Esophagus (tissue), 2 donors: ENCODE data around the gene TMEM33. TPM values are rescaled to one million over a fixed set of nuclear protein-coding genes. Genes with fewer than 3 reads are reported as not detected.
A peak's percentile ranks its signal among the peaks of the same experiment; 100 is the strongest.

Experiments
- H3K27ac ChIP-seq, 2 donors: one replicate each; pipeline ENCODE4 v1.5.1; 2013; ENCODE audit warnings: low read depth in 2 of 2, mild to moderate bottlenecking in 2 of 2, inconsistent platforms in 1 of 2, low read length in 1 of 2, moderate library complexity in 1 of 2
- H3K27me3 ChIP-seq, 2 donors: one replicate each; pipeline ENCODE4 v1.6.1; 2013; ENCODE audit warnings: low read length in 2 of 2, control low read depth in 1 of 2, mild to moderate bottlenecking in 1 of 2; ENCODE audit not compliant: insufficient read depth in 2 of 2, control insufficient read depth in 1 of 2
- H3K36me3 ChIP-seq, 2 donors: one replicate each; pipeline ENCODE4 v1.6.1; 2013; ENCODE audit warnings: low read length in 1 of 2; ENCODE audit not compliant: control insufficient read depth in 2 of 2, insufficient read depth in 2 of 2
- H3K4me1 ChIP-seq, 2 donors: one replicate each; pipeline ENCODE4 v1.6.1; 2013; ENCODE audit warnings: low read length in 1 of 2; ENCODE audit not compliant: control insufficient read depth in 2 of 2, insufficient read depth in 2 of 2
- H3K4me3 ChIP-seq, 2 donors: one replicate each; pipeline ENCODE4 v1.5.1; 2013; ENCODE audit warnings: low read length in 2 of 2, mild to moderate bottlenecking in 2 of 2, low read depth in 1 of 2, moderate library complexity in 1 of 2
- H3K9me3 ChIP-seq, 2 donors: one replicate each; pipeline ENCODE4 v1.6.1; 2013; ENCODE audit warnings: mild to moderate bottlenecking in 2 of 2, low read depth in 1 of 2, low read length in 1 of 2, moderate library complexity in 1 of 2; ENCODE audit not compliant: control insufficient read depth in 2 of 2, insufficient read depth in 1 of 2
- WGBS, 2 donors: extraction: QIAGEN DNeasy Blood & Tissue Kit; methylation state at CpG; one replicate each; pipeline ENCODE4 v1.1.7; 2013; 5-methylcytosine and 5-hydroxymethylcytosine counted together
- polyA plus RNA-seq, 2 donors: library from polyadenylated mRNA; stranded (reverse); fragments of 200-250 nt; gene quantifications; one replicate each; pipeline ENCODE4 v1.2.3, GENCODE V29; 2013
- donor health status: healthy with polysubstance abuse.
- donor health status: Bipolar disorder and iron deficiency.

The TMEM33 gene
- 10 to 100 TPM; 10.9 to 21.0 TPM for polyA plus RNA-seq

GRCh38 chr4:41934901-41935651 lies at the start of gene TMEM33:
Gene TMEM33, plus strand, starts transcription at chr4:41935429. Its CDS starts 56 bp downstream, at chr4:41935485.
- Histone ChIP-seq H3K27me3 (no peaks in the 10 kb centered on the region), H3K4me3 (peak within 1 kb of the TSS; percentile 79 to 89), H3K4me1 (peaks cover 5 to 6% of the 10 kb centered on the region in 2 donors), H3K36me3 (no peaks in the 10 kb centered on the region), H3K27ac (peak within 1 kb of the TSS; percentile 85 to 87), H3K9me3 (no peaks in the 10 kb centered on the region)
- WGBS, 2 donors: 2% methylated on average over 43 to 49 of the region's 49 CpGs

- Histone ChIP-seq H3K27me3 (peaks cover 8 to 17% of the 10 kb centered on the region in 2 donors), H3K9me3 (no peaks in the 10 kb centered on the region), H3K4me3 (no peak overlapping the region), H3K36me3 (no peaks in the 10 kb centered on the region), H3K4me1 (peaks cover 3 to 10% of the 10 kb centered on the region in 2 donors), H3K27ac (no peak overlapping the region)
- WGBS, 2 donors: 77 to 80% methylated on average over 1 of the region's 1 CpG
These were observed 49.8 kb upstream of the TMEM33 start for GRCh38 chr4:41885456-41885855.

GRCh38 chr4:41887277-41887676 lies 48.0 kb upstream of the TMEM33 start:
- Histone ChIP-seq H3K36me3 (no peaks in the 10 kb centered on the region), H3K4me1 (peaks cover 0 to under 1% of the 10 kb centered on the region in 2 donors), H3K27me3 (peaks cover 3 to 5% of the 10 kb centered on the region in 2 donors), H3K9me3 (no peaks in the 10 kb centered on the region), H3K4me3 (no peak overlapping the region), H3K27ac (no peak overlapping the region)
- WGBS, 2 donors: 45 to 54% methylated on average over 2 of the region's 2 CpGs

DNA sequence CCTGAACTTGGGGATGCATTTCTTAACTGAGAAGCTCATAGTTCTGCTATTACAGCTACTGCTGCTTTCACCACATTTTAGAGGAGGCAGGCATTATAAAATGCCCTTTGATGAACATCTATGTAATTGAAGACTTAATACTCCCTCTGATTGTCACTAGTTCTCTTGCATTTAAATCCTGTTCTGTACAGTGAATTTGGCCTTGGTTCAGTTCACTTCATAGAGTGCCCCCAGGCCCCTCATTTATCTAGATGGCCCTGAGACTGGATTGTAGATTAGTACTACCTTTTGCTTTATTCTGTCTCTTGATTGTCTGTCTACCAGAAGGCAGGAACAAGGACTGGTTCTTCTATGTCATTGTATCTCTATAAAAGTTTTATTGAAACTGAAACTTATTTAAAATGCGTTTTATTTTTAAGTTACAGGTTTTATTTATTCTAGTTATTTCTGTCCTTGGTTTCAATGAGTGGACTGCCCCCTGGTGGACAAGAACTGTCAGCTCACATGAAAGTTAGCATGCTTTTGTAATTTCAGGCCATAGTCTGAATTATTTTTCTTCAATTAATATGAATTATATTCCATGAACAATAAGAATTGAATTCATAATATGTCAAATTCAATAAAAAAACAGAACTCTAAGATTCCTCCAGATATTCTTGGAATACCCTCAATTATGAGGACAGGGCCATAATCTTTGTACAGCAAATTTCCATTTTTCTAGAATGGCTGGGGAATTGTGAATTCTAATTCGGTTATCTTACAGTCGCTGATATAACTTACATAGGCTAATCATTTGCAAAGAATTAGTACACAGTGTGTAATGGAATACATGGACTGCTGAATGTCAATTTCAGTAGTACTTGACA lies 47.2 kb upstream of the TMEM33 start:
- H3K4me3 ChIP-seq: no peak overlapping the region
- H3K27ac ChIP-seq: no peak overlapping the region
- H3K36me3 ChIP-seq: no peaks in the 10 kb centered on the region
- H3K9me3 ChIP-seq: no peaks in the 10 kb centered on the region
- no peaks in the 10 kb centered on the region for H3K4me1 ChIP-seq
- WGBS, 2 donors: 15 to 17% methylated on average over 3 of the region's 3 CpGs
- peaks cover 3 to 4% of the 10 kb centered on the region in 2 donors for H3K27me3 ChIP-seq

DNA sequence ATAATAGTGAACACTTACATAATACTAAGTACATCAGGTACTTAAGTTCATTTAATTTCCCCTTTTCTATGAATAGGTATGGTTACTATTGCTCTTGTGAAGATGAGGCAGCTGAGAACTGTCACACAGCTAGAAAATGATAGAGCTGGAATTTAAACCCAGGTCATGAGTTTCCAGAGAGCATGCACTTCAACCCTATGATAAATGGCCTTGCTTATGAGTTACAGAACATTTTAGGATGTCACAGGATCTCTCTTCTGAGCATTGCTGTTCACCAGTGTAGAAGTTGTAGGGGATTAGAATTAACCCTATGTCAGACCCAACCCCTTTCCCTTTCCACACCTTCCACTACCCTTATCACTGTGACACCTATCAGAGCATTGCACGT lies 46.5 kb upstream of the TMEM33 start:
- Histone ChIP-seq H3K27me3 (peaks cover 3 to 4% of the 10 kb centered on the region in 2 donors), H3K4me1 (no peaks in the 10 kb centered on the region), H3K9me3 (no peaks in the 10 kb centered on the region), H3K36me3 (no peaks in the 10 kb centered on the region), H3K4me3 (no peak overlapping the region), H3K27ac (no peak overlapping the region)
- 80 to 97% methylated on average over 1 of the region's 1 CpG for WGBS, 2 donors

DNA sequence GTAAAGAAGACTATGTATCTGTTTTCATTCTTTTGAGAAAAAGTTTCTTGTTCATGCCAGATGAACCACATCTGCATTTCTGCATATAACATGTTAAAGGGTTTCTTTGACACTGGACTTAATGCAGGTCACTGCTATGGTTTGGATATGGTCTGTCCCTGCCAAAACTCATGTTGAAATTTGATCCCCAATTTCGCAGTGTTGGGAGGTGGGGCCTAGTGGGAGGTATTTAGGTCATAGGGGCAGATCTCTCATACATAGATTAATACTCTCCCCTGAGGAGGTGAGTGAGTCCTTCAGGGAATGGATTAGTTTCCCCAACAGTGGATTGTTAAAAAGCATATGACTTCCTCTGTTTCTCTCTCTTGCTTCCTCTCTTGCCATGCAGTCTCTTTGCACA lies 45.9 kb upstream of the TMEM33 start:
- Histone ChIP-seq H3K4me1 (no peaks in the 10 kb centered on the region), H3K36me3 (no peaks in the 10 kb centered on the region), H3K4me3 (no peak overlapping the region), H3K9me3 (no peaks in the 10 kb centered on the region), H3K27ac (no peak overlapping the region), H3K27me3 (peaks cover 0 to 4% of the 10 kb centered on the region in 2 donors)
- WGBS, 2 donors: 25 to 26% methylated on average over 1 of the region's 1 CpG

DNA sequence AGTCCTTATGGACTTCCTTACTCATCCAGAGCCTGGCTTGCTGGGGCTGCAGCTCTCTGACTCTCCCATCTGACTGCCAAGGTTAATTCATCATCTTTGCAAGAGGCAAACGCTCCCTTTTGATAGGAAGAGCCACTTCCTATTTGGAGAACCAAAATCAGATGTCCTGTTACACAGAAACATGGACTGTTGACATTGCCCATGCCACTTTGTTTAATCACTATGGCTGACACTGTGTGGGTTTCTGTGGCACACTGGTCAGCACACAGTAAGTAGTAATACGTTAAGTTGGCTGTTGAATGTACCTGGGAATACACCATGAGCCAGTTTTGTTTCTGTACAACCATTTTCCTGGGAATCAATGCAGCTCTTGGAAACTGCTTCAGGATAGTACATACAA lies 45.1 kb upstream of the TMEM33 start:
- no peaks in the 10 kb centered on the region for H3K9me3 ChIP-seq
- H3K27me3 ChIP-seq: peaks cover 0 to 4% of the 10 kb centered on the region in 2 donors
- H3K36me3 ChIP-seq: no peaks in the 10 kb centered on the region
- H3K4me1 ChIP-seq: no peaks in the 10 kb centered on the region
- no peak overlapping the region for H3K27ac ChIP-seq
- 53 to 54% methylated on average over 2 of the region's 2 CpGs for WGBS, 2 donors
- H3K4me3 ChIP-seq: no peak overlapping the region

DNA sequence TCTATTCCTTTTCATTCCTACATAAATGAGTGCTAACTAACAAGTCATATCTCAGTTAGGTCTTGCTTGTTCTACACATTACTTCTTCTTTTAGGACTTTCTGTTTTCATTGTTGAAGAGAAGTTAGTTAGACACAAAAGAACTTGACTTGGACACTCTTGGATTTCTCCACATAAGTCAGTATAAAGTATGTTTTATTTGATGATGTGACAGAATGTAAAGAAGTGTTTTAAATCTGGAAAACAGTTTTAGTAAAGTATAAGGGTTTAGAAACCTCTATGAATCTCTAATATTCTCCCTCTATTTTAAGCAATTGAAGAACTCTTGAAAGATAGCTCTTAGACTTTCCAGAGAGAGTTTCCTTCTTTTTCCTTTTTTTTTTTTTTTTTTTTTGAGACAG lies 38.6 kb upstream of the TMEM33 start:
- Histone ChIP-seq H3K36me3 (no peaks in the 10 kb centered on the region), H3K9me3 (no peaks in the 10 kb centered on the region), H3K4me3 (no peak overlapping the region), H3K4me1 (no peaks in the 10 kb centered on the region), H3K27me3 (no peaks in the 10 kb centered on the region), H3K27ac (no peak overlapping the region)

- H3K9me3 ChIP-seq: no peaks in the 10 kb centered on the region
- WGBS, 2 donors: 84 to 96% methylated on average over 1 of the region's 1 CpG
- H3K27ac ChIP-seq: no peak overlapping the region
- H3K36me3 ChIP-seq: no peaks in the 10 kb centered on the region
- no peaks in the 10 kb centered on the region for H3K4me1 ChIP-seq
- H3K27me3 ChIP-seq: no peaks in the 10 kb centered on the region
- H3K4me3 ChIP-seq: no peak overlapping the region
These were observed 37.5 kb upstream of the TMEM33 start for GRCh38 chr4:41897698-41898097.
